Hepatic stellate cell (primary cell): ENCODE measurements around the gene HS6ST1.

ENCODE experiments used
- DNase-seq: peaks from one replicate; pipeline ENCODE4 v3.0.0; 2011; ENCODE audit warnings: low spot score

The HS6ST1 gene, protein sequence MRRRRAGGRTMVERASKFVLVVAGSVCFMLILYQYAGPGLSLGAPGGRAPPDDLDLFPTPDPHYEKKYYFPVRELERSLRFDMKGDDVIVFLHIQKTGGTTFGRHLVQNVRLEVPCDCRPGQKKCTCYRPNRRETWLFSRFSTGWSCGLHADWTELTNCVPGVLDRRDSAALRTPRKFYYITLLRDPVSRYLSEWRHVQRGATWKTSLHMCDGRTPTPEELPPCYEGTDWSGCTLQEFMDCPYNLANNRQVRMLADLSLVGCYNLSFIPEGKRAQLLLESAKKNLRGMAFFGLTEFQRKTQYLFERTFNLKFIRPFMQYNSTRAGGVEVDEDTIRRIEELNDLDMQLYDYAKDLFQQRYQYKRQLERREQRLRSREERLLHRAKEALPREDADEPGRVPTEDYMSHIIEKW

DNA sequence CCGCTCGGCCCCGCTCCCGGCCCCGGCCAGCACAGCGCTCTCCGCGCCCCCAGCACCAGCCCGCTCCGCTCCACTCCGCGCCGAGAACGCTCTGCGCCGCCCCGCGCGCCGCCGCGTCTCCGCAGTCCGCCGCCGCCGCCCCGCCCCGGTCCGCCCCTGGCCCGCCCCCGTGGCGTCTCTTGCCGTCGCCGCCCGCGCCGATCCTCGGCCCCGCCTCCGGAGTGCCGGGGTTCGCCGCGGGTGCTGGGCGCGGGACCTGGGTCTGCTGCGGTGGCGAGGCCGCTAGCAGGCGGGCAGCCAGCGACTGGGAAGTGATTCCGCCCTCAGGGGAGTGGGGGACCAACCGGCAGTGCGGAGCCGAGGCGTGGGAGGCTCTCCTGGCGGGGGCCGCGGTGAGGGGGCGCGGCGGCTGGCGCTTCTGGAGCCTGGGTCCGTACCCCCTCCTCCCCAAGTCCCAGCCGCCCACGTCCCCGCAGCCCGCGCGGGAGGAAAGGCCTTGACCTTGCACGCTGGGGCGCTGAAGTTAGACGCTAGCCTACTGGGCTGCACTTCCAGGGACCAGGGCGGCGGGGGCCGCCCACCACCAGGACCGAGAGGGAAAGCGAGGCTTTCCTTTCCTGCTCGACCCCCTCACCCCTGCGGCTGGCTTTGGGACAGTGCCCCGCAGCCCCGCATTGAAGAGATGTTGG, at the start of gene HS6ST1:
Gene HS6ST1, minus strand, starts transcription at position 93 of the 689 bp plus-strand sequence. CDS start 305 bp downstream, outside the sequence.
- DNase-seq = peak; percentile 89

DNA sequence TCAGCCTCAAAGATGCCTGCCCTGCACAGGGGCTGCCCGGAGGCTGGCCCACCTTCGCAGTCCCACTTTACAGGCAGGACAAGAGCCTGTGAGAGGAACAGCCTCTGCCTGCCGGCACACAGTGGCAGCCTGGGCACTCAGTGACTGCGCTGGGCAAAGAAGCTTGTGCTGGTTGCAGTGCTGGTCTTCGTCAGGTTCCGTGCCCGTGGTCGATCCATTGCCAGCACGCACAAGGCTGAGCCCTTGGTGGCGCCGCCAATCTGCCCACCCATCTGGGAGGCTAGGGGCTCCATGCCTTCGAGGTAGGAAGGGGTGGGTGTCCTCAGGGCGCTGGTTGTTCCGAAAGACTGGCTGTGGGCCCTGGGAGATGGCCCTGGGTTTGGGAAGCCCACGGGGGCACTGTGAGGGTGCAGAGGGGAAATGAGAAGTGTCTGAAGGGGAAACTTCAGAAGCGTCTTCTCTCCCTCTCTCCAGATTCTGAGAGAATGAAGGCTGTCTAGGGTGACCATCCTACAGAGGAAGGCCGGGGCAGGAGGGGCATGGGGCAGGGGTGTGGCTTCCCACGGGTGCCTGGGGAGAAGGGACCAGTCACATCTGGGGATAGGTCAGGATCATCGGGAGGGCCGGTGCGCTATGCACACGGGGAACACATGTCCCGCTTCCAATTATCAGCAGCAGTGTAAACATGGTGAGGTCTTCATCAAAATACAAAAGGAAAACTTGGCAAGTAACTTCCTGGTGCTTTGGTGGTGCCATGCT, 49.1 kb upstream of the HS6ST1 start:
- DNase-seq = no peak

DNA sequence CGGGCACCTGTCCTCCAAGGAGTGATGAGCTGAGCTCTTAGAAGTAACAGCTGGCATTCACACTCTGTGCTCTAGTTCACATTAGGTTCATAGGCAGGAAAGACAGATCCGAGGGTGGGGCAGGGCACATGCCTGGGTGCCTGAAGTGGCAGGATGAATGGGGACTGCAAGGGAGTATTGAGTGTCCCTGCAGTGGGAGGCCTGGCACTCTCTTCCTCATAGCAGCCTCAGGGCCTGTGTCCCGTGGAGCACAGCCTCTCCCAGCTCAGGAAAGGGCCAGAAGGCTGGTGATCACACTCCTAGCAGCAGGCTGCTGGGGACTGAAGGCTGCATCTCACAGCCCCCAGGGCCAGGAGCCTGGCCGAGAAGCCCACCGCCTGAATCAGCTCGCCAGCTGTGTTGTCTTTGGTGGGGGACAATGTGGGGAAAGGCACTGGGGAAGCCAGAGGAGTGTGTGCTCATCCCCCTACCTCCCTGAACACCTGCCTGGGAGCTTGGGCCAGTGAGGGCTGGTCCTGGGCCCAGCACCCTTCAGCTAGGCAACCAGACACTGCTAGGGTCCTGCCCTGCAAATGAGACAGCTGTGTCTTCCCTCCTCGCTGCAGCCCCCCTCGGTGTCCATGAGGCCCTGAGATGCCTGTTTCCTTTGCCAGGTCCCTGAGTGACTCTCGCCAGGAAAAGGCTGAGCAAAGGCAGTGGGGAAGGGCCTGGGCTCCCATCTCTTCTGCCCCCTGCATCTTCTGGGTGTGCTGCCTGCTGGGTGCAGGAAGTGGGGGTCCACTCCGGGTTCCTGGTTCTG, 48.2 kb upstream of the HS6ST1 start:
- no peak for DNase-seq

DNA sequence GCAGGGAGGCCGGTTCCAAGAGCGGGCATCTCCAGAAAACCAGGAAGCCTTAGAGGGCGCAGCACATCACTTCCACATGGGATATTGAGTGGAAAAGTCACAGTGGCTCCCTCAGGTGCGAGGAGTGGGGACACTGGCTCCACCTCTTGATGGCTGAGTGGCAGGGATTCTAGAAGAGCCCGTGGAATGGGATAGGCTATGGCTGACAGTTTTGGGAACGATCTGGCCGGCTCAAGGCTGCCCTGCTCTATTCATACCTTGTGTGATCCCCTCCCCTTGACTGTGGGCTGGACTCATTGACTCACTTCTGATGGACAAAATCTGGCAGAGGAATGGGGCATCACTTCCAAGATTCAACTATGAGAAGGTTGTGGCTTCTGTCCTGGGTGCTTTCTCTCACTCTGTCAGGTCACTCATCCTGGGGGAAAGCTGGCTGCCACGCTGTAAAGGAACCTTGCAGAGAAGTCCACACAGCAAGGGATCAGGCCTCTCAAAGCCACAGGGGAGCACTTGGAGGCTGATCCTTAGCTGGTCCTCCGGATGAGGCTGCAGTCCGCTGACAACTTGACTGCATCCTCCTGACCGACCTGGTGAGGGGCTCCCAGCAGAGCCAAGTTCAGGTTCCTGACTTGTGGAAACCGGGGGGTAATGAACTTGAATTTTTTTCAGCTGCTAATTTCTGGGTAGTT, 46.7 kb upstream of the HS6ST1 start:
- no peak for DNase-seq

DNA sequence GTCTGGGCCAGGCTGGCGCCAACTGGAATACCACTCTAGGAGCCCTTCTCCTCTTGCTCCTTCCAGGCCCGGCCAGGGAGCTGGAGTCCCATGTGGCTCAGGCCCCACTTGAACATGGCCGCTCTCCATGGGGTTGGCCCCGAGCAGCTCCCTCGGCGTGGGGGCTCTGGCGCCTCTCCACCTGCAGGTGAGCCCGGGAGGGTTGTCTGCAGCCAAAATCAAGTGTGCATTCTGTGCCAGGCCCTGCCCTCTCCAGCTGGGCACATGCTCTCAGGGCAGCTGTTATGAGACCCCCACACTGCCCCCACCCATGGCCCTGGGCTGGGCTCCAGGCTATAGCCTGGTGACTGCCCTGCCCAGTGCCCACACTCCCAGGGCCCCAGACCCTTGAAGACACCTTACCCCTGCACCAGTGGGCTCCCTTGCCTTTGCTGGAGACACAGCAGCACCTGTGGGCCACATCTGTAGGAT, 45.8 kb upstream of the HS6ST1 start:
- DNase-seq = no peak

DNA sequence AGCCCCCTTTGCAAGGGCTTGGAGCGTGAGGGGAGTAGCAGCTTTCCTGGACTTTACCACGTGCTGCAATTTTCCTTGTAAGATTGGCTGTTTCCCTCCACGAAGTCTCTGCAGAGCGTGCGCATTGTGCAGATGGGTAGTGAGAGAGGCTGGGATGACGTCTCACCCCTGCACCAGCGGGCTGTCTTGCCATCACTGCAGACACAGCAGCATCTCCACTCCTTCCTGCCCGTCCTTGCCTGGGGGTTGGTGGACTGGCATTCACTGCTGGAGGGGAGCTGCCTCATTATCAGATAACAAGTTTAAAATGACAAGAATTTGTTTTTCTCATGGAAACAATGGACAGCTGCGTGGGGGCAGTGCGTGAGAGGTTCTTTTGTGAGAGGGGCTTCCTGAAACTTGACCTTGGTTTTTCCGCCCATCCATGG, 45.3 kb upstream of the HS6ST1 start:
- DNase-seq = no peak

DNA sequence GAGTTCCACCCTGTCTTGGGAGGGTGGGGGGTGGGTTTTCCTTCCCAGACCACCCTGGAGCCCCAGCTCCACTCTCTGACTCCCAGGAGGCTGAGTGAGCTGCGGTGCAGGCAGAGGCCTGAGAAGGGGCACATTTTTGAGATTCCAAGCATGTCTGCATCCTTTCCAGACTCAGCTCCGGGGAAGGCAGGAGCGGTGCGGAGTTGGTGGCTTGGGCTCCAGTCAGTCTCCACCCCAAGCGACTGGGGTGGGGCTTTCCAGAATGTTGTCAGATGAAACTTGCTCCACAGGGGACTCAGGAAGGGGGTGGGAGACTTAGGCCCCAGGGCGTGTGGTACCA, 44.2 kb upstream of the HS6ST1 start:
- peak; percentile 92 for DNase-seq

DNA sequence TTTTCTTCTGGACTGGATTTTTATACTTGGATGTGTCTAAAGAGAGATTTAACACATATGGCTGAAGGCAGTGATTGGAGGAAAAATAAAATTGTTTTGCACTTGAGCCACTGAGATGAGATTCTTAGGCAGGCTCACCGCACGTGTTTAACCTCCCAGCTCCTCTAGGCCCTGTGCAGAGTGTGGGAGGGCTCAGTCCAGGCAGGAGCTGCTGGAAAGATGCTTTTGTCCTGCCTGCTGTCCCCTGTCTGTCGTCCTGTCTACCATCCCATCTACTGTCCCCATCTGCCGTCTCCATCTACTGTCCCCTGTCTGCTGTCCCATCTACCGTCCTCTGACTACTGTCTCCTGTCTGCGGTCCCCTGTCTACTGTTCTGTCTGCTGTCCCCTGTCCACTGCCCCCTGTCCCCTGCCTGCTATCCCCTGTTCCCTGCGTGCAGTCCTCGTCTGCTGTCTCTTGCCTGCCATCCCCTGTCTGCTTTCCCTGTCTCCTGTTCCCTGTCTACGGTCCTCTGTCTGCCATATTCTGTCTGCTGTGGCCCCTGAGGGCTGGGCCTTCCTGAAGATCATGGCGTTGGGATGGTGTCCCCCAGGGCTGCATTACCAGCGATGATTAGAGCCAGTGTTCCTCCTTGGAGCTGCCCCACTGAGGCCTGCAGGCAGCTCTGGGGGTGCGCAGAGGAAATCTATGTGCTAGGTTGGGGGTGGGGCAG, 43.7 kb upstream of the HS6ST1 start:
- peak; percentile 44 for DNase-seq

DNA sequence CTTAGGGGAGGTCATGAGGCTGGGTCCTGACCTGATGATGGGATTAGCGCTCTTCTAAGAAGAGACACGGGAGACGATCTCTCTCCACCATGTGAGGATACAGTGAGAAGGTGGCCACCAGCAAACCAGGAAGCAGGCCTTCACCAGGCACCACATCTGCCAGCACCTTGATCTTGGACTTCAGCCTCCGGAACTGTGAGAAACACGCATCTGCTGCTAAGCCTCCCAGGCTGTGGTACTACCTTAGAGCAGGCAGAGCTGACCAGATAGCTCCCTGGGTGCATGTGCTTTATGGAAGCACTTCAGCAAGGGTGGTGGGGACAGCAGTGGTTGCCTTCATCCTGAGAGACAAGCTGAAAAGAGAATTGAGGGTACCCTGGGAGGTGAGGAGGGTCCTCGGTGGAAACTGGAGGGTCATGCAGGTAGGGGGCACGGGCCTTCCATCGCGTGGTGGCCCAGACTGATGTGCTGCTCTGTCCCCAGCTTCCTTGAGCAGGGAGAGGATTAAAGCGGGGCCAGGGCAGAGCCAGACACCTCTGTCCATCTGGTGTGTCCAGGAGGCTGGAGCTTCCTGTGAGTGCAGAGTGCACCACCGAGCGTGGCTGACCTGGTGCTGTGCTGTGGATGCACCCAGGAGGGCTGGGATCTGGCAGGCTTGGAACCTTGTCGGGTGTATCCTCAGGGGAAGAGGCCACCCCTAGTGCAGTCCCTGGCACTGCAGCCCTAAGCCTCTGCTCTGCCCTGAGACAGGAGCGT, 42.9 kb upstream of the HS6ST1 start:
- DNase-seq = no peak

DNA sequence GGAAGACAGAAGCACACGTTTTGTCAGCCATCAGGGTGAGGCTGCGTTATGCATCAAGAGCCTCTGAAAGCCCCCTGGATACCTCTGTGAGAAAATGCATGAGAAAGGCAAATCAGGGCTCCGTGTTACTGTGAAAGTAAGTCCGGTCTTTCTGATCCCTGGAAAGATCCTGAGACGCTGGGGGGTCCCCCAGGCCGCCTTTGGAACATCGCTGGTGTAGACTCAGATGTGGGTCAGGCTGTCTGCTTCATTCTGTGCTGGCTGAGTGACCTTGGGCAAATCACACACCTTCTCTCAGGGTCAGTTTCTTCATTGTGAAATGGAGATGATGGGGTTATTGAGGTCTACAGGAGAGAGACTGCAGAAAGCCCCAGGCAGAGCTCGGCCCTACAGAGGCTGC, 42.0 kb upstream of the HS6ST1 start:
- no peak for DNase-seq

DNA sequence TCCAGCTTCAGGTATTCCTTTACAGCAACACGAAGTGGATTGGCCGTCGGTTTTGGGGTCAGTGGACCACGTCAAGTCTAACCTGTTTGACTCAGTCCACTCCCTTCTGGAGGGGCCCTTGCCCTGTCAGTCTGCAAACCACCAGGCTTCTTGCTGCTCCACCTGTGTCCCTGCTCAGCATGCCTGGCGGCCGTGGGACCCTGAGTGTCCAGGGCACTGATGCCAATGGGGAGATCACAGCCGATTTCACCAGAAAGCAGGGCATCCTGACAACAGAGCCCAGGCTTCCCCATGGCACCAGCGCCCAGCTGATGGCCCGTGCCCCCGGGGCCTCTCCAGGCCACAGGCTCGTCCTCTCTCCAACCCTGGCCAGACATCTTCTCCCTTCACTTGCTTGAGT, 41.2 kb upstream of the HS6ST1 start:
- DNase-seq = no peak

DNA sequence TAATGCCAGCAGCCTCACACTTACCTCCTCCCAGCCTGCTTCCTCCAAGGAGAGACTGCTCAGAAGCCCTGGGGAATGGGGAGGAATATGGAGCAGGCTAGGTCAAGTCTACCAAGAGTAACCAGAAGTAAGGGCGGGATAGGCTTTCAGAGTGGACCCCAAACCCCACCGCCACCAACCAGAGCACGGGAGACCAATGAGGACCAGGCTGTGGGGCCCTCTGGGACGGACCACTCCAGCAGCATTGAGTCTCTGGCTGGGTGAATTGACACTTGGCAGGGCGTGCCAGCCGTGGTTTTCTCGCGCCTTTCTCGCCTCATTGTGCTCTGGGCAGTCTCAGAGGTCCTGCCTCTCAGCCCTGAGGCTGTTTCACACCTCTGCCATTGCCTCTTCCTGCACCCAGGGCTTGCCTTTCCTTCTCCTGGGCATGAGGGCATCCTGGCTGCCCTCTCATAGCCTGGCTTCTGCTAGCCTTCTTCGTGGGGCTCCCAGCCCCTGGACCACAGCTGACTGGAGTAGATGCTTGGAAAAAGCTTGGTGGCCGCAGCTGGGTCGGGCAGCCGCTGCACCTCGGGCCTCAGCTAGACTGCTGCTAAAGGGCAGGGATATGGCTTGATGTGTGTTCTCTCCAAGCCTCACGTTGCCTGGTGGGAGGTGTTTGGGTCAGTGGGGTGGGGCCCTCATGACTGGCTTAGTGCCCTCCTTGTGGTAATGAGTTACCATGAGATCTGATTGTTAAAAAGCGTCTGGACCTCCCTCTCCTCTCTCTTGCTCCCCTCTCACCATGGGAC, 40.5 kb upstream of the HS6ST1 start:
- no peak for DNase-seq

DNA sequence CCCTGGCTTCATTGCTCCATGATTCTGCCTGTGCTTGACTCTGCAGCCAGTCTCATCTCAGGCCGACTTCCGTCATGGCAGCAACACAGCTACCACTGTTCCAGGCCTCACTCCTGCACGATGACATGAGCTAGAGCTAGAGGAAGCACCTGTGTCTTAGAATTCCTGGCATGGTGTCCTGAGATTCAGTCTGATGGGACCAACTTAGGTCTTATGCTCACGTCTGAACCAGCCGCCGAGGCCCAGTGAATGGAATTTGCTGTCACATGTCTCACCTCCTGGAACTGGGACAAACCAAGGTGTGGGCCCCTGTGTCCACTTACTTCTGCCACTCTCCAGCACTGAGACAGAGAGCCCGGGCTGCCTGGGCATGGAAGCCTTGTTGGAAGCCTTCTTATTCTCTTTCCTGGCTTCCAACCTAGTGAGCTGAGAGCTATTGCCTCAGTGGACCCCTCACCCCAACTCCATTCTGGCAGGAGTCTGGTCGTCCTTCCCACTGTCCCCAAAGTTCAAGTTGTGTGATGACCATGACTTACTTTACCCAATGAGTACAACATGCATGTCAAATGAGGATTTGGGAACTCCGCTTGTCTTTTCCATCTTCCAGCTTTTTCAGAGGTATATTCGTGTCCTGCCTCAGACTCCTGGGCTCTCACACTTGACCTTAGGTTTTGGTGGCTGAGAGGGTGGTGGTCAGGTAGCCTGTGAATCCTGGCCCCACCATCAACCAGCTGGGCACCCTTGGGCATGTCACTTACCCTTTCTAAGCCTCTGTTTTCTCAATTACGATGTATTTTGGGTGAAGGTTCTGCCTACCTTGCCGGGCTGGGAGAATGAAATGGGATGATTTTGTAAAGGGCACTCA, 39.1 kb upstream of the HS6ST1 start:
- DNase-seq = no peak

DNA sequence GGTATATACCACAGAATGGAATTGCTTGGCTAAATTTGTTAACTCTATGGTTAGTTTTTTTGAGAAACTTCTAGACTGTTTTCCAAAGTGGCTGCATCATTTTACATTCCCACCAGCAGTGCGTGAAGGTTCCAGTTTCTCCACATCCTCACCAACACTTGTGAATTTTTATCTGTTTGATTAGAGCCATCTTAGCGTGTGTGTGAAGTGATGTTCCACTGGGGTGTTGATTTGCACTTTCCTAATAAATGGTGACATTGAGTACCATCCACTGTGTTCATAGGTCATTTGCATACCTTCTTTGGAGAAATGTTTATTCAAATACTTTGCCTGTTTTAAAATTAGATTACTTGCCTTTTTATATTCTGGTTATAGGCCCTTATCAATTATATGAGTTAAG, 37.5 kb upstream of the HS6ST1 start:
- DNase-seq = no peak

DNA sequence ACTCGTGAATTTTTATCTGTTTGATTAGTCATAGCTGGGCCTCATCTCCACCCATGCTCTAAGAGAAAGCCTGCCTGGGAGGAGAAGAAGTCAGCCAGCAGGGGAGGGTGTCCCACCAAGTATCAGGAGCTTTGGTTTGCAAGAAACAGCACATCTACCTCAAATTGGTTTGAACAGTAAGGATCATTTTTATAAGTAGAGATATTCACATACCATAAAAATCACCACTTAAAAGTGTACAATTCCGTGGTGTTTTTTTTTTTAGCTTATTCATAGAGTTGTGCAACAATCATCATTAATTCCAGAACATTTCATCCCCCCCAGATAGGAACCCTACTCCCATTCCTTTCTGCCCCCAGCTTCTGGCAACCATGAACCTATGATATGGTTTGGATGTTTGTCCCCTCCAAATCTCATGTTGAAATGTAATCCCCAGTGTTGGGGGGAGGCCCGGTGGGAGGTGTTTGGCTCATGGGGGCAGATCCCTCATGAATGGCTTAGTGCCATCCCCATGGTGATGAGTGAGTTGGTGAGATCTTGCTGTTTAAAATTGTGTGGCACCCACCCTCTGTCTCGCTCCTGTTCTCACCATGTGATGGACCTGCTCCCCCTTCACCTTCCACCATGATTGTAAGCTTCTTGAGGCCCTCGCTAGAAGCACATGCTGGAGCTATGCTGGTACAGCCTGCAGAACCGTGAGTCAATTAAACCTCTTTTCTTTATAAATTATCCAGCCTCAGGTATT, 36.2 kb upstream of the HS6ST1 start:
- peak; percentile 55 for DNase-seq

DNA sequence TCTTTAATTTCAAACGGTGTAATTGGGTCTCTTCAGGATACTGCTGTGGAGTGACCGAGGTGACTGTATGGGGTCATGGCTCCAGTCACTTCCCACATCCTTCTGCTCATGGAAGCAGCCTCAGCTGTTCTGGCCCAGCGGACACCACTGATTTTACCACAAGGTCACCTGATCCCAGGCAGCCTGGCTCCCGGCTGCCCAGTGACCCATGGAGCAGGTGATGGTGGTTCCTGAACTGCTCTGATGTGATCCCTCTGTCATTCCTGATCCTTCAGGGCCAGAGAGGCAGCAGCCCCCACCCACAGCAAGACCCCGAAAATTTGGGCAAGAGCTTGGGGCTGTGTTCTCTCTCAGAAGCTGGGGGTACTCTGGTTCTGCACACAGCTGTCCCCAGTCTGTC, 35.5 kb upstream of the HS6ST1 start:
- no peak for DNase-seq

DNA sequence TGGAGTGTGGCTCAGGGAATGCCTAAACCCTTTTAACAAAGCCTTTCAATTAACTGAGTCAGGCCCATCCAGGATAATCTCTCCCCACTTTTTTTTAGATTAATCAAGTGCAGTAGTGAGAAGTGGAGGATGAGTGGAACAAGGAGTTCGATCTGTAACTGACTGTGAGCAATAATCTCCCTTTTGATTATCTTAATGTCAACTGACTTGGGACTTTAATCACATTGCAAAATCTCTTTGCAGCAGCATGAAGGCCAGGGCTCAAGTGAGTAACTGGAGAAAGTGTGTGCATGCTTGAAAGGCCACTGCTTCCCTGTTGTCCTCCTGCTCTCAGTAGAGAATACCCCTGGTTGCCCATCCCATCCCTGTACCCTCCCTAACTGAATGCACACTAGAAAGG, 32.1 kb upstream of the HS6ST1 start:
- no peak for DNase-seq
